GM21825 (cell line): Measurements from ENCODE around the gene RNLS.
"Not testable (repeated sequence)": the region's sequence is repeated elsewhere in the genome, so short reads cannot be mapped to it uniquely, and the experiment has no call there.

Source experiments
- ATAC-seq: cut with Tn5 transposase; IDR thresholded peaks from one replicate; pipeline ENCODE4 v1.9.1; 2021; ENCODE audit warnings: mild to moderate bottlenecking, moderate library complexity; ENCODE audit not compliant: unreplicated experiment

Gene RNLS

DNA sequence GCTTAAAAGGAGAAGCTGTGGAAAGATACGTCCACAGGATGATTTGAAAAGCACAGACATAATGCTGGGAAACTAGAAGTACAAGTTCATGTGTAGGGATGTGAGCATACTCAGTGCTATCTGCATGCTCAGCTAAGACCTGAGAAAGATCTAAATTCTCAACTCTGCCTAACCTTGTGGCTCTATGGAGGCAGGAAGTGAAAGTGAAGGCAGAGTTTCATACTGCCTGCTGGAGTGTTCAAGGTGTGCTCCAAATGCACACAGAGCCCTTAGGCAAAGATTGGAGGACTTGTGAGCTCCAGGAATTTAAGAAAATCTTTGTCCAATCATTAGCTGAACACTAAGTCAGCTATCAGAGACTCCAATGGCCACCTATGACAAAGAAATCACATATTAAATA lies 190.9 kb downstream of the RNLS start:
- peak; percentile 73 for ATAC-seq

DNA sequence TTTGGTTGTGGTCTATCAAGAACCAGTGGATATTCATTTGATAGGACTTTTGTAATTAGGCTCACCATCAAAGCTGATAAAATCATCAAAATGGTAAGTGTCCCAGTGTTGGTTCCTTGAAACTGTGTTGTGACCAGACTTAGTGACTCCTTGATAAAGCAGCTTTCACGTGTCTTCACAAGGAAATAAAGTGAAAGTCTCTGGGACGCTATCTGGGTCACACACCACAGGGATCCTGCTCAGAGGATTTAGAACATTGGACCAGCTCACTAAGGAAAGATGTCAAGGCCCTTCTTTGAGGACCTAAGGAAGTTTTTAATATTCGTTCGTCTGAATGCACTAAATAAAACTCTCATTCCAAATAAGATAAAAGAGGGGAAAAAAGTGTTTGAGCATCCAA lies 193.1 kb downstream of the RNLS start:
- no peak for ATAC-seq

DNA sequence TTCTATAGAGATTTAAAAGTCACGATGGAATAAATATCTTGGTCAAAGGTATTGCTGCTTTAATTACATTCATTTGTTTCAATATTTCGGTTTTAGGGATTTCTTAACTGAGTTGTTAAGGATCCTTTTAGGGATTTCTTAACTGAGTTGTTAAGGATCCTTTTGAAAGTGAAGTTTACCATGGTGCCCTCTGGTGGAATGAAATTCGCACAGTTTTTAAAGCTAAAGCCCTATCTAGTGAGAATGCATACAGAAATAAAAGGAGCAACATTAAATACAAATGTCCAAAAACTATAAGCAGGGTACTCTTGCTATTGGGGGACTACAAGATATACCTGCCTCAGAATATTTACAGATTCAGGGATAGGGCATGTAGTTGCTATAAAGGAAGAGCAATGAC lies 193.7 kb downstream of the RNLS start:
- no peak for ATAC-seq

DNA sequence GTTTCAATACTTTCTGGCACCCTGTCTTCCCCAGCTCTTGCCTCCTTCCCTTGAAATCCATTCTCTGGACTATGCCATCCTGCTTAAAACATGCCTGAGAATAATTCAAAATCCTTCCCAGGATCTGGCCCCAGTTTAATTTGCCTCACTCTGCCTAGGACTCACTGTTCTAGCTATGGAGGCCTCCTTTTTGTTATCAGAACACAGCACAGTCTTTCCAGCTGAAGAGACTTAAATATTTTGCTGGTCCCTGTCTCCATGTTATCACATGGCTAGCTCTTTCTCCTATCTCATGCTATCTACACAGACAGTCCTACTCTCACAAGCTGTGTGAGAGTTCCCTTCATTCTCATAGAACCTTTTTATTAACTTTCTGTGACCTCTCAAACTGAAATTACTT lies 194.8 kb downstream of the RNLS start:
- no peak for ATAC-seq

DNA sequence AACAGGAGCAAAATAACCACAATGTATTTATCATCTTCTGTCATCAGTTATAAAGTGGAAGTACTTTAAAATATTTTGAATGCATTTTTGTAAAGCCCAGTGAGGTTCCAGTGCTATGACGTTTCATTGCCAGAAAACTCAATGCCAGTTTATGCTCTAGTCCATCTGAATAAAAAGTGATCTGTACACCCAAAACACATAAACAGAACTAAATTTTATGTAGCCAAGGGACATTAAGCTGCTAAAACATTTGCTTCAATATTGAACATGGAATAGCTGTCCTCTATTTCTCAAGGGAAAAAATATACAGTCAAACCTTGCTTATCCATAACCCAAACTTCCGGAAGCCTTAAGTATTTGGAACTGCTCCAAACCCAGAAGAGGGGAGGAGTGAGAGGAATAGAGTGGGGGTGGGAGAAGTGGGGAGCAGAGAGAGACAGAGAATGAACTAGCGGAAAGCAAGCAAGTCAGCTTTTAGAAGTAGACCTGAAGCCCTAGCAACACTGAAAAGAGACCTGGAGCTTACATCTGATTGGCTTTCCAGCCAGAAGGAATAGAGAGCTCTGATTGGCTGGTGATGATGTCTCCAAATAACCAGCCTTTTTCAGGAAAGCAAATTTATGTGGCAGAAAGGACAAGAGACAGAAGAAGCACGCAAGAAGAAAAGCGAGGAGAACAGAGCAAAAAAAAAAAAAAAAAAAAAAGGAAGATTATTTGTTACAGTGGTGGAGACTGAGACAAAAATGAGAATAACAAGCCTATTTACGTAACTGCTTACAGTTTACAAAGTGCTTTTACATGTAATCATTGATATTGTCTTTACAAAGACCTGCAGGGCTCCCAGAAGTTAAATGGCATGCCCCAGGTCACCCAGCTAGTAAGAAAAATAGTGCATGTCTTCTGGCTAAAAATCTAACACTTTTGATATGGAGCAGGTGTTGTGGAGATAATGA lies 196.0 kb downstream of the RNLS start:
- no peak for ATAC-seq

DNA sequence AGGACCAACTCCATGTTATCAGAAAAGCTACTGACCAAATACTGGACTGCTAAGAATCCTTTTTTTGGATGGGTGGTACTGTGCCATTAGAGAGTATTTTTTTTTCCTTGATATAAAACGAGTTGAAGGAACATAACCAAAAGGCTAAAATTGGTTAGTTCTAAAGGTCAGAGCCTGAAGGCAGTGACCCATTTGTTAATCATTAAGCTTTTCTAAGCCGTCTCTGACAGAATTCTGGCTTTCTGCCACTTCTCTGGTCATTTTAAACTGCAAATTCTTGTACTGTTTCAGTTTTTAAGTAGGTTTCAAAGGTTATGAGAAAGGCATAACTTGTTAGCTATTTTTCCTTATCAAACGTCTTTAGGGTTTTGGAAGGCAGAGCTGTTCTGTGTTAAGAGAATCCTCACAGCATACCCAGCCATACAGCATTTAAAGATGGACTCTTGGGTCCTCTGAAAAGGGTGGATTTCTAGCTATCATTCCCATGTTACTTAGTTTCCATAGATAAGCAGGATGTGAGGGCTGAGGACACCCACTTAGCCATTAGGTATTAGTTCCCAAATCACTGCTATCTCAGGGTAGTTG lies 196.8 kb downstream of the RNLS start:
- peak; percentile 38 for ATAC-seq

DNA sequence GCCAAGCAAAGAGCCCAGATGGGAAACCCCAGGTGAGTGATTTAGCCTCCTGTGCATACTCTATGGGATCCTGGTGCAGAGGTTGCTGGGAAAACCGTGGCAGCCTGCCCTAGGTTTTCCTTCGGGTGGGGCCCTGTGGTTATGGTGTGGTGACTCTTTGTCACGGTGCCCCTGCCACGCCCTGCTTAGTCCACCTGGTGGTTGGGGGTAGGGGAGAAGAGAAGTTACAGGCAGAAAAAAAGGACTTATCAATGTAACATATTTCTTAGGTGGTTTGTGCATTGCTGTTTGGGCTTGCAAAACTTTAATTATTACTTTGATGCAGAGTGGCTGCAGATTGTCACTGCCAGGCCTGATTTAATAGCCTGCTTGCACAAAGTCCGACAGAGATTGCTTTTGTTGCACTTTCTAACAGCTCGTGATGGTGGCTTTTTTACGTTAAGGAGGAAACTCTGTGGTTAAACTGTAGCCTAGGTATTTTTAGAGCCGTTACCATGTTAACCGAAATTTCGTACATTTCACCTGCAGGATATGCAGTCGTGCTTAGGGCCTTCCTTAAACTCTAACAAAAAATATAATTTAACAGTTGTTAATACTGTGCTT lies 197.4 kb downstream of the RNLS start:
- ATAC-seq: peak; percentile 58

DNA sequence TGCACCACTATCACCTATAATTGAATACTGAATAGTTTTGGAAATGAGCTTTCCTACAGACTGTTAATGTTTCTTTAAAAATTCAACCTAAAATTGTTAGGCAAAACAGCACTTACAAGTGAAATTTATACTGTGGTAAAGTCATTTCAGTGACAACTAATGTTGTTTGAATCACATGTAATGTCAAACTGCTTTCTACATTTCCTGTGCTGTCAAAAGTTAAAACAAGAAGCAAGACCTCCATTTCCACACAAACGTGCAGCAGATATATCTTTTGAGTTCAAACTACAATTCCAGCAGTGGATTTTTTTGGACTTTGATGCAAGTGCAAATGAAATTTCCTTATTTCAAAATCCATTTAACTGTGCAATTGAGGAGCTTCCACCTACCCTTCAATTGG lies 199.8 kb downstream of the RNLS start:
- no peak for ATAC-seq

DNA sequence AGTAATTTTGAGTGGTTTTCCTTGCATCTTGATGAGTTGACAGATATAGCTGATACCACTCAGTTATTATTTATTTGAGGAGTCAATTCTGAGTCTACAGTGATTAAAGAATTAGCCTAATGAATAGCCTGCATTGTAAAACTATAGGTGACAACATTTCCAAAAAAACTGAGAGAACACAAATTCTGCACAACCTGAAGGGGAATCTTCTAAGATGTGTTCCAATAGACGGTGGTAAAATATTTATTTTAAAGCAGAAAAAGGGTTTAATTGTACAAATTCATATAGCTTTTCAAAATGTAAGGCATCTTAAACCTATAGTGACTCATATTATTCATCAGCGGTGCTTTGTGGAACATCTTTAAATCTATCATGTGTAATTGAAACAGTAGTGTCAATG lies 200.4 kb downstream of the RNLS start:
- no peak for ATAC-seq

DNA sequence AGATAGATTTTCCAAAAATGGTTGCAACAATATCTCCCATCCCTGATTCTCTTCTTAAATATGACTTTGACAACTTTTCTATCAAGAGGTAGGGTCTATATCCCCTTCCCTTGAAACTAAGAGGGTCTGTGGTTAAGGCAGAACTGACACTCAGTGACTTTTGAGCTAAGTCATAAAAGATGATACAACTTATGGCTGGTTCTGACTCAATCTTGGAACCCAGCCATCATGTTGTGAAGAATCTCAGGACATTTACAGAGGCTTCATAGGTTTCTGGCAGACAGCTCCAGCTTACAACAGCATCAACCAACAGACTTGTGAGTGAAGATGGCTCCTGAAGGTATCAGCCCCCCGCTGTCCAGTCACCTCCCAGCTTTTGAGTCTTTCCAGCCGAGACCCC lies 203.5 kb downstream of the RNLS start:
- no peak for ATAC-seq

DNA sequence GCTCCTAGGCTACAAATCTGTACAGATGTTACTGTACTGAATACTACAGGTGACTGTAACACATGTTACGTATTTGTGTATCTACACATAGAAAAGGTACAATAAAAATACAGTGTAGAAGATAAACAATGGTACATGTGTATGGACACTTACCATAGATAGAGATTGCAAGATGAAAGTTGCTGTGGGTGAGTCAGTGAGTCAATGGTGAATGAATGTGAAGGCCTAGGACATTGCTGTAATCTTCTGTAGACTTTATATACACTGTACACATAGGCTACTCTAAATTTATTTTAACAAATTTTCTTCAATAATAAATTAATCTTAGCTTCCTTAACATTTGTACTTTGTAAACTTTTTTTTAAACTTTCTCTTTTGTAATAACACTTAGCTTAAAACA lies 205.6 kb downstream of the RNLS start:
- no peak for ATAC-seq

DNA sequence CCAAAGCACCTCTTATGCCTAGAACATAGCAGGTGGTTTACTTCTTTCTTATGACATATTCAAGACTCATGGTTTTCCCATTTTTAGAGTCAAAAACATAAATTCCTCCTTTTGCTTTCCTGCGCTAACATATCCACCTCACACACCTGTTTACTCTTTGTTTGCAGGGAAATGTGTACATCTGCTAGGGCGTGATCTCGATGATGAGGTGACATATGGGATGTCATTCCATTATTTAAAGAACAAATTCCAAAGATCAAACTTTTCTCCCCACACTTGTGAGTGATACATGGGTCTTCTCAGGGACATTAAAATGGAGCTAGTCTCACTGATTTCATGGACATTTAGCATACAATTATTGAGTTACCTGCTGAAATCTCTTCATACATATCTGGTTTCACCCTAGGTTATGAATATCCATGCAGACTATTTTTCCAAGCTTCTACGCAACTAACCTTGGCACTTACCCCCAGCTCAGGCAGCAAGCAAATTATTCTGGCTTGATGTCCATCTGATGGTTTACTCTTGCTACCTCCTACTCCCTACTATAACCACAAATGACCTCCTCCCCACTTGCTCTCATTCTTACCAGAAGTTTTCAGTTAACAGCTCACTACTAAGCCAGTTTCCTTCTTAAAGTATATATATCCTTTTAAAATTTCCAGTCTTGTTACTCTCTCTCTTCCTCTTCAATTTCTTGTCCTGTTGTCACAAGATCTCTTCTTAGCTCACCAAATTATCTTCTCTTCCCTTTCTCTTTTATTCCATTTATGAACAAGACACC lies 208.5 kb downstream of the RNLS start:
- ATAC-seq: no peak

DNA sequence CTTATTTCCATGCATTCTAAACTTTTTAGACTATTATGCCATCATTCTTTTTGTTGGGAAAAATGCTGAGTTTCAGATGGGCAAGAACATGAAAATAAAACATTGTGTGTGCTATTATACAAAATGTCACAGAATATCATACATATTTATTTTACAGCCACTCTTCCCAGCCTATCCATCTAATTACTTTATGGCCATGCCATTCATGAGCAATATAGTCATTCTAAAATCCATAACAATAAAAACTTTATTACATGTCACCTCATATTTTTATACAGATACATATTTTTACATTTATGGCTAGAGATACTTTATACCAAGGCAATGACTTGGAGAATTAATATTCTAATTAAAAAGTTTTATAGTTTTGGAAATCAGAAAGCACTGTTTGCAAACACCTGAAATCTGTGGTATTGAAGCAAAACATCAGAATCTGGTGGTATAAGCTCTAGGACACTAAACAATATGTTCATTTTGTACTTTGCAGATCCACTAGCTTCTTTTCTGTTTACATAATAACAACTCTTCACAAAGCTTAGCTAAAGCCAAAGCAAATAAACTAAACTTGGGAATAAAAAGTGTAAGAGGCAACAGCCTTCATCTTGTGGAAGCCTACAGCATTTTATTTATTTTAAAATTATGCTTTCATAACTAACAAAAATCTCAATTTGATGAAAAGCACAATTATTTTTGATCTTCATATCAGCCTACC lies 210.1 kb downstream of the RNLS start:
- ATAC-seq: no peak

DNA sequence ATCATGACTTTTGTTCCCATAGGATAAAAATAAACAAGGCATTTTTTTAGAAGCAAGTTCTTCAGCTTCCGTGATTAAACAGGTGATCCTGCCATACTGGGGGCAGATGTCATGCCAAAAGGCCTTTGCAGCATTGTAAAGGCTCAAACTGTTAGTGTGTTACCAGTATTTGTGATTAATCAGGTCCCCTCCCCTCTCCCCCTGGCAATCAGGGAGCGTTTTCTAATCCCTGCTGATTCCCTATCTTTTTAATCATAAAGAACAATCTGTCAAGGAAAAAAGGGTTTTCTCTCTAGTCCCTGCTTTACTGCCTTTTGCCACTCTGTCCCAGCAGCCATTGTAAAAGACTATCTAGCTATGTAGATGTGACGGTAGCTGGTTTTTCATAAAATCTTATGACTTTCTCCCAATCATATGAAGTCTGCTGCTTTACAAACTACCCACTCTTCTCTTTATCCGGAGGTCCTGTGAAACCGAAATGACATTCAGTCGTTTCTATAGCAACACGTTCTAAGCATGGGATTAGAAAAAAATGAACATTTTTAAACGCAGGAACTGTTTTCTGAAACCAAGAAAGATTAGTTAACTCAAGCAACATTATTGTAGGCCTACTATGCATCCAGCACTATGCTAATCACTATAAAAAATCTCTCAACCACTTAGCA lies 210.9 kb downstream of the RNLS start:
- ATAC-seq: no peak

DNA sequence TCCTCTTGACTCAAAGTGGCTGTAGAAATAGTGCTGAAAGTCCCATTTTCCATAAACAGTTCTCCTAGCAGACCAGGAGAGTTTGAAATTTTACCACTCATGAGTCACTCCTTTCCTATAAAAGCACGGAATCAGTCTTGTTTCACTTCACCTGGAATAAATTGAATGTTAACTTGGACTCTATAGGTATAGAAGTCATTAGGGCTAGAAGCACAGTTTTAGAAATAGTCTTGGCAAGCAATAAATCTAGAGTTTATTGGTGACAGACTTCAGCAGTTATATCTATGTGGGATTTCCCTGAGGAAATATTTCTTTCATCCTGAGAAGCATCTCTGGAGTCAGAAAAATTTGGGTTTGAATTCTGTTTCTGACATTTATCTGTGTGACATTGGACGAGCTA lies 212.4 kb downstream of the RNLS start:
- no peak for ATAC-seq

DNA sequence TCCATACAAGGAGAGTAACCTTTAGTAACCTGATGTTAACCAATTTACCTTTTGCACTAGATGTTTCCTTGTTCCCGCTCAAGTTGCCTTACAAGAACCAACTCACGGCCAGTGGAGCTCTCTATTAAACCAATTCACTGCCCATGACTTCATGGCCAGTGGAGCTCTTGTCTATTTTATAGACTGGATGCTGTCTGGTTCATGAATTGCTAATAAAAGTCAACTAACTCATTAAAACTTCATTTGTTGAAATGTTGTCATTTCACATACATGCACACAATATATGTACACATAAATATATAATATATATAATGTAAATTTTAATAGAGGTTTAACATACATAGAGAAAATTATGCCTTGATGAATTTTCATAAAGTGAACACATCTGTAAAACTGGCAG lies 216.3 kb downstream of the RNLS start:
- ATAC-seq: no peak

DNA sequence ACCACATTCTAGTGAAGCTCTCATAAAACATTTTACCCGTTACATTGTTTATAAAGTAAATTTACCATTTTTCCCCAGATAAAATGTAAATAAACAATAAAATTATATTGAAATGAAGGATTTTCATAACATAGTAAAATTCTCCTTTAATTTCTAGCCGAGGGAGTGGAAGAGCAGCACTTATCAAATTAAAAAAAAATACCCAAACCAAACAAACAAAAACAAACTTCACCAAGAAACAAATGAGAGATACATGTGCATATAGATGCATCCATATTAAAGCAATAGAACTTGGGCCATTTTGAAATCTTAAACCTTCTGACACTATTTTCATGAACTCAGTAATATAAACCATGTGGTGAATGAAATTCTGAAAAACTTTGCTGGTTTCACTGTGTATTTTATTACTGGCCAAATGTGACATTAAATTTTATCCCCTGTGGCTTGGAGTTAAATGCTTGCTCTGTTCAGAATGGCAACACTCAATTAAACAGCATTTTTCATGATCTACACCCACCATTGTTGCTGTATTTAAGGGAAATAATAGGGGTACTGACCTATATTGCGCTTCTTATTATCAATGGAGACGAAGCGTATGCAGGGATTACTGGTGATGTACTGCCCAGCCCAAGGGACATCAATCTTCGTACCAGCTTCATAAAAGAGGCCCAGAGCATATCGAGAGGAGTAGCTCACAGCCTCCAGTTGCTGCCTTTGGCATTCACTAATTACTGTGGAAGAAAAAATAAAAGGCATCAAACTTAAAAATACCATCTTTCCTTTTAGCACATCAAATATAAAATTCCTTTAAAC lies 220.9 kb downstream of the RNLS start:
- ATAC-seq: no peak

DNA sequence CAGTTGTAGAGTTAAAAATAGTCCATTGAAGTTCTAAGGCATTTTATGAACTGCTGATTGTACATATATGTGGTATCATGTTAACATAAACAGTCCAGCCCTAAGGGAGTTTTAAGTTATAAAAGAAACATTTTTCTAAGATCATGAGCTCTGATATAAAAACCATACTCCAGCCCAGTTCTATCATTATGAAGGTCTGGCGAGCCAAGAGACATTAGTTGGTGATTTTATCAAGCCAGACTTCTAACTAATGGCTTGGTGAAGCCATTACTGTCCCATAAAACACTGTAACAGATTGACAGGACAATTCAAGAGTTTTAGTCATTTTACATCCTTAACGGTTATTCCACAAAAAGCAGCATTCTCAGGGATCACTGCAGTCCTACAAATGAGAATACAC lies 221.6 kb downstream of the RNLS start:
- no peak for ATAC-seq

DNA sequence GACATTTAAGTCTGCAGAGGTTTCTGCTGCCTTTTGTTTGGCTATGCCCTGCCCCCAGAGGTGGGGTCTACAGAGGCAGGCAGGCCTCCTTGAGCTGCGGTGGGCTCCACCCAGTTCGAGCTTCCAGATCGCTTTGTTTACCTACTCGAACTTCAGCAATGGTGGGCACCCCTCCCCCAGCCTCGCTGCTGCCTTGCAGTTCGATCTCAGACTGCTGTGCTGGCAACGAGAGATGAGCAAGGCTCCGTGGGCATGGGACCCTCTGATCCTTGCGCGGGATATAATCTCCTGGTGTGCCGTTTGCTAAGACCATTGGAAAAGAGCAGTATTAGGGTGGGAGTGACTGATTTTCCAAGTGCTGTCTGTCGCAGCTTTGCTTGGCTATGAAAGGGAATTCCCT lies 227.4 kb downstream of the RNLS start:
- not testable (repeated sequence) for ATAC-seq
